ENCODE data around the gene NDEL1.

- TF ChIP-seq, protein P1, sequence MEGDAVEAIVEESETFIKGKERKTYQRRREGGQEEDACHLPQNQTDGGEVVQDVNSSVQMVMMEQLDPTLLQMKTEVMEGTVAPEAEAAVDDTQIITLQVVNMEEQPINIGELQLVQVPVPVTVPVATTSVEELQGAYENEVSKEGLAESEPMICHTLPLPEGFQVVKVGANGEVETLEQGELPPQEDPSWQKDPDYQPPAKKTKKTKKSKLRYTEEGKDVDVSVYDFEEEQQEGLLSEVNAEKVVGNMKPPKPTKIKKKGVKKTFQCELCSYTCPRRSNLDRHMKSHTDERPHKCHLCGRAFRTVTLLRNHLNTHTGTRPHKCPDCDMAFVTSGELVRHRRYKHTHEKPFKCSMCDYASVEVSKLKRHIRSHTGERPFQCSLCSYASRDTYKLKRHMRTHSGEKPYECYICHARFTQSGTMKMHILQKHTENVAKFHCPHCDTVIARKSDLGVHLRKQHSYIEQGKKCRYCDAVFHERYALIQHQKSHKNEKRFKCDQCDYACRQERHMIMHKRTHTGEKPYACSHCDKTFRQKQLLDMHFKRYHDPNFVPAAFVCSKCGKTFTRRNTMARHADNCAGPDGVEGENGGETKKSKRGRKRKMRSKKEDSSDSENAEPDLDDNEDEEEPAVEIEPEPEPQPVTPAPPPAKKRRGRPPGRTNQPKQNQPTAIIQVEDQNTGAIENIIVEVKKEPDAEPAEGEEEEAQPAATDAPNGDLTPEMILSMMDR (IDR thresholded peaks at IDR 0.05): no peak
- no peak for TF ChIP-seq POLR2A (IDR thresholded peaks at IDR 0.05)
- TF ChIP-seq POLR2AphosphoS5 (IDR thresholded peaks at IDR 0.05): no peak
These were observed 31.8 kb downstream of the NDEL1 start for GRCh38 chr17:8467527-8467926.

Data from suprapubic skin (tissue), 4 donors.